ENCODE data around the gene AFF2.

AFF2 gene

DNA sequence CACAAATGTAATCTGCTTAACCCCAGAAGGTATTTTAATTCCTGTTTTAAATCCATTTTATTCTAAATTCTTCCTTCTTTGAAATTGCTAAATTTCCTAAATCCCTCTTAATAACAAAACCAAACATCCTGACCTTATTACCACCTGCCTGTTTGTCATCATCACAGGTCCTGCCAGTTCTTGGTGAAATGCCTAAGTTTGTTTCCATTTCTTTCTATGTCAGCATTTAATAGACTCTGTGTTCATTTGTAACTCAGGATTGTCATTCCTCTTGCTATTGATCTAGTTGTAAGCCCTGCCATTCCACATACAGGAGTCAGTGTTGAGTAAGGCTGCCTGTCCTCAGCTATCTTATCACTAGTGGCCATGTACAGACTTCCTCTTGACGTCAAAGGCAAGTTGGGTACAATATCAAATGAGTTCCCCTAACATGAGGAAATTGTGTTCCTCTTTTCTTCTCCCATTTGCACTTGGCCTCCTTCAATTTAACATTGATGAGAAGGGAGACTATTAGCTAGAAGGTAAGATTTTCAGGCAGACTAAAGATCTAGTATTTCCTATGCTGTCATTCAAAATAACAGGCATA is 440.1 kb downstream of the AFF2 start:
- no peak for DNase-seq

DNA sequence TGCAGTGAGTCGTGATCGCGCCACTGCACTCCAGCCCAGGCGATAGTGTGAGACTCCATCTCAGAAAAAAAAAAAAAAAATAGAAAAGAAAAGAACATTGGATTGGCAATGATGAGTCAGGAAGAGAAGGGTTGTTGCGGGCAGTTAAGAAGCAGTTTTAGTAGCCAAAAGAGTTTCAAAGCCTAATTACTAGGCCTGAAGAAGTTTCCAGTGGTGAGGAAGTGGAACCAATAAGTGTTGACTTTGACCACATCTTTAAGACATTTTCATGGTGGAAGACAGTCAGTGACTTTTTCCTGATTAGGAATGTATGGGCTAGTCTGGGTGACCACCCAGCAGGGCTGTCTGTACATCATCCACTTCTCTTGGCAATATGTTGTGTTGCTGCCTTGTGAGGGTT is 442.3 kb downstream of the AFF2 start:
- DNase-seq = no peak

DNA sequence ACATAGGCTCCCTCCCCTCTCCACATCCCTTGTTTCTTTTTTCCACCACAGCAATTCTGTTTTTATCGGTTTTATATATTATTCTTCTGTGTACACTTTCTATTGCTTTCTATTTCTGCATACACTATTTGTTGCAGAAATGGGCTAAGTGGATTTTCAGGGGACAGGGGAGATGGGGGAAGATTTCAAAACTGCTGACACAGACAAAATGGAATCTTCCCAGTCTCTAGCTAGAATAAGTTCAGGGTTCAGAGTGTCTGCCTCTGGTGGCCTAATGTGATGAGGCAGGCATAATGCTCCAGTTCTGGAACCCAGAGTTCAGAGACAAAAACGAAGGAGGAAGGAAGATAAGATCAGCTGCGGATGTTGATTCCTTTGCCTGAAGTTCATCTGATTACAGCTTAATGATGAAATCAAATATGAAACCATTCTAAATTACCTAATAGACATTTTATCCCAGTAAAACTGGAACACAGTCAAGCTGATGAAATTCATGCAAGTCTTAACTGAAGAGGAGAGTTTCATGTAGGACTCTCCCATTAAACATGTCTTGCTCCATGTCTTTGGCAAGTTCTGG is 447.1 kb downstream of the AFF2 start:
- no peak for DNase-seq

DNA sequence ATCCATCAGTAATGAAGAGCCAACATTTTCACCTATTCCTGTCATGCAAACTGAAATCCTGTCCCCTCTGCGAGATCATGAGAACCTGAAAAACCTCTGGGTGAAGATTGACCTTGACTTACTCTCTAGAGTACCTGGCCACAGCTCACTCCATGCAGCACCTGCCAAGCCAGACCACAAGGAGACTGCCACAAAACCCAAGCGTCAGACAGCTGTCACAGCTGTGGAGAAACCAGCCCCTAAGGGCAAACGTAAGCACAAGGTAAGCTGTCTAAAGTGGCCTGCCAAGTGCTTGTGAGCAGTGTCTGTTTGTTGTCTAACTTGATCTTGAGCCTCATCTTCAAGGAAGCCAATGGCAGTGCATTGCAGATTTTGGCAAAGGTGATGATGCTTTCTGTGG is 455.9 kb downstream of the AFF2 start:
- DNase-seq = no peak

DNA sequence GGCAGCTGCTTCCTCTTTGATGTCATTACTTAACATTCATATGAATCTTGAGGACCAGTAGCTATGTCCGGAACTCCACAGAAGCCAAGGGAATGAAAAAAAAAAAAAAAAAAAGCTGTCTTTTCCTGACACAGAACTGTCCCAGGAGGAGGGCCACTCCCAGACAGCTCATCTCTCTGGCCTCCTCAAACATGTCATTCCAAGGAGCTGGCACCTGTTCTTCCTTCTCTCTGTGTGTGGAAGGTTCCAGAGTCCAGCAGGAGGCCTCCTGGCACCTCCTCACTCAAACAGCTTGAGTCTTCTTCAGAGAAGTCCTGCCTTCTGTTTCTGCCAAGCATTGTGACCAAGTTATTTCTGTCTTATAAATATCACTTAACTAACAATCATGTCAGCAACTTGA is 458.5 kb downstream of the AFF2 start:
- no peak for DNase-seq

DNA sequence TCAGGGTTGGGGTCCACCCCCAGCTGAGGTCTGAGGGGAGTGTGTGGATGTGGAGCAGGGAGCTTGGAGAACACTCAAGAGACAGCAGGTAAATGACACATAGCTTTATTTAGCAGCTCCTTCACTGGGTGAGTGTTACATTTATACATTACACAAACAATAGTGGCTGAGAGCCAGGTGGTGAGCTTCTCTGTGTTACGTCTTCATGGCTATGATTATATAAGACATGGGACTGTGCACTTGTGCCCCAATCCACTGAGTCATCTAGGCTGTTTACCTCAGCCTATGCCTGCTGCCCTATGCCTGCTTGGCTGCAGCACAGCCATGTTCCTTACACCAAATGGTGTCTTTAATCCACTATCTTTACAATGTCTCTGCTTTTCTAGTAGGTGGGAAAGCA is 459.6 kb downstream of the AFF2 start:
- DNase-seq = no peak

DNA sequence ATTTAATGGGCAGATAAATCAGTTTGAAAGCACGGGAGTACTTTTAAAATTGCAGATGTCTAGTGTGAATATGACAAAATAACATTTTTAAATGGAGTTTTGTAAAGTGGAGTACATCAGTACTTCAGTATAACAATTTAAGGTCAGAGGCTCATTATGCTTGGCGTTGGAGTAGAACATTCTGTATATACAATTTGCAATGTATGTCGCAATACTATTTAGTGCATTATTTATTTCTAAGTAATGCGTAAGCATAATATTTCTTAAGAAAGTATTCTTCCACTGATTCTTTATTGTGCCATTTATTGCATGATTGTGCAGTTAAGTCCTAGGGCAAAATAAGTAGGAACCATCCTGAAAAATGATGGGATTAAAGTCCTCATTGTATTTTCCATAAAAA is 461.6 kb downstream of the AFF2 start:
- DNase-seq = no peak

DNA sequence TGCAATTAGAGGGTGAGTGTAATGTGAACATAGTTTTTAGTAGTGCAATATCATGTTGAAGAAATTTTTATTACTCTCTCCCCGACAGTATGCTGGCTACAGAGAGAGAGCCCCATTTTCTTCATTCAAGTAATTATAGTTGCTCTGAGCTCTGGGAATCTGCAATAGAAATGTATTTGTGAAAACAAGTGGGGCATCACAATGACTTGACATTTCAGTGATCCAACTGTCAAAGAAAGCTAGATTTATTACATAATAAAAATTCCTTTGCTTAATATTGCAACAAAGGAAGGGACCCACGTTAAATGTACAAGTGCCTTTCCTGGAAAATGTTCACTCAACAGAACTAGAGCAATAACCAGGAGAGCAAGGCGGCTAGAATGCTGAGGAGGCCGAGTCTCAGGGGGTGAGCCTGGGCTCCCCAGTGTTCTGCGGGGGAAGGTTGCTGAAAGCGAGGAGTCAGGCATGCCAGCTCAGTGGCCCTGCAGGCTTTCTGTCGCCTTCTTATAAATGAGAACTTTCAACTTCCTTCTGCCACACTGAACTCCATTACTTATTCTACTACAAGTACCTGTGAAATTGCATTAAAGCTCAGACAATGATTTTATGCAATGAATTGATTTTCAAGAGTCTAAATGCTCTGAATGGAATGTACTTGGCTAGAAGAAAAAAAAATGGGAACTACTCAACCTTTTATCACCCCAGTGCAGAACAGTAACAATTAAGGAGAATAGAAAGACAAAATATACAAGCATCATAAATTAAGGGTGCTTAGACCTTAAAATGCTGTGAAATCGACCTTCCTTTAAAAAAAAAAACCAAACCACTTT is 476.4 kb downstream of the AFF2 start:
- DNase-seq = no peak

DNA sequence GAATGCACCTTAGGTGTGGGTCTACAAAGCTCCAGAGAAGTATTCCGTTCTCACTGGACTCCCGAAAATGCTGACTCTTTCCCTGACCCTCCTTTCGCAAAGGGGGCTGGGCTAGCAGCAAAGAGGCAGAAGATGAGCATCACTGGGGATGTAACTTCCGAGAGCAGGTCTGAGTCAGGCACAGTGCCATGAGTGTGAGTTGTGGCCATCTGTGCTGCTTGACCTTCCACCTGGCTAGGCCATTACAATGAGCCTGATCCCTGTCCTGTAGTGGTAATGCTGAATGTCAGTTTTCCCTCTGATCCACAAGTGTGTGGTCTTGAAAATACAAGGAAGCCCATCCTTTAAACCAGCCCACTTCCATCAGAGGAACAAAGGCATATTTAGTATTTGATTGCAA is 479.4 kb downstream of the AFF2 start:
- no peak for DNase-seq

DNA sequence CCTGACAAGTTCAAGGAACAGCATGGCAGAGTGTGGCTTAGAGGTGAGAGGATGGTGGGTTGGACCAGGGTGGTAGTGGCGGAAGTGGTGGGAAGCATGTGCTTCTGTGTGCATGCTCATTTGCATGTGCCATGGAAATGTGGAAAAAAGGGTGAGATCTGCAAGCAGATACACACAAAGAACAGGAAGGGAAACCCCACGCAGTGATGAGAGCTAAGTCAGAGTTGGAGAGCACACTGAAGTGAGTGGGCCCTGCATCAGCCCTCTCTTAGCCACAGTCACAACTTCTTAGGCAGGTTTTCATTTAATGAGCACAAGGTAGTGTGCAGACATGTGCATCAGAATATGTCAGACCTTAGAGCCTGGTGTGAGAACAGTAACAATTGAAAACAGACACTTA is 483.8 kb downstream of the AFF2 start:
- DNase-seq = no peak

DNA sequence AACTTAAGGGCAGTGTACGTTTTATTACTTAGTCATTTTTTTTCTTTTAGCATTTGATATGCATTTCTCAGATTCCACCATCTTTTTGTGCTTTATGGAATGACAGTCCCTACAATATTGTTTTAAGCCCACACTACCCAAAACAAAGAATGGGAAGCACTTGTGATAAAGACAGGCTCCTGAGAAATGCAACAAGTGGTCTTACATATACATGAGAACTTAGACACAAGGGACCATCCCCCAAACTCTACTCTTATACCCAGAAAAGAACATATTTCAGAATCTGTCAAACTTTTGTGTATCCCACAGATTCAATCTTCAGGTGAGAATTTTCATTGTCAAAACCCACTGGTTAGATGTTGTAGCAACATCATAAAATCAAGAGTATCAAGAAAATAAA is 491.1 kb downstream of the AFF2 start:
- no peak for DNase-seq

DNA sequence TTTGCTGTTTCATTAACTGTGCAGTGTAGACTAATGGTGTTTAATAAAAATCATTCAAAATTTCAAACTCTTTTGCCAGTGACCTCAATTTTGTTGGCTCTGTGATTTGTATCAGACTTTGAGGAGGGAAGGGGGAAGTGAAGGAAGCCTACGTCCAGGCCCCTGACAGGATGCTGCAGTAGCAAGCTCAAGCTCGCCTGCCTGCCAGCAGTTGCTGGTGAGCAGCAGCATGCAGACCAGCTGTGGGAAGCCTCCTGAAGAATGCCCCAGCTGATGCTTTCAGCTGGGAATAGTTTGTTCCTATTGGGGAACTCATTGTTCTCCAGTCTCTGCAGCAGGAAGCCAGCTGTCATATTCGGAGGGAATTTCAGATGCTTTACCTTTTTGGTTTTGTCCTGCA is 495.2 kb downstream of the AFF2 start:
- no peak for DNase-seq

DNA sequence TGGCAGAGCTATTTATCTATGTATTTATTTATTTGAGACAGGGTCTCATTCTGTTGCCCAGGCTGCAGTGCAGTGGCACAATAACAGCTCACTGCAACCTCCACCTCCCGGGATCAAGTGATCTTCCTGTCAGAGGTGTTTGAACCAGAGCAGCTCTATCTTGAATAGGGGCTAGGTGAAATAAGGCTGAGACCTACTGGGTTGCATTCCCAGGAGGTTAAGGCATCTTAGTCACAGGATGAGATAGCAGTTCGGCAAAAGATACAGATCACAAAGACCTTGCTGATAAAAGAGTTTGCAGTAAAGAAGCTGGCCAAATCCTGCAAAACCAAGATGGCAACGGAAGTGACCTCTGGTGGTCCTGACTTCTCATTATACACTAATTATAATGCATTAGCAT is 501.9 kb downstream of the AFF2 start:
- DNase-seq = no peak

DNA sequence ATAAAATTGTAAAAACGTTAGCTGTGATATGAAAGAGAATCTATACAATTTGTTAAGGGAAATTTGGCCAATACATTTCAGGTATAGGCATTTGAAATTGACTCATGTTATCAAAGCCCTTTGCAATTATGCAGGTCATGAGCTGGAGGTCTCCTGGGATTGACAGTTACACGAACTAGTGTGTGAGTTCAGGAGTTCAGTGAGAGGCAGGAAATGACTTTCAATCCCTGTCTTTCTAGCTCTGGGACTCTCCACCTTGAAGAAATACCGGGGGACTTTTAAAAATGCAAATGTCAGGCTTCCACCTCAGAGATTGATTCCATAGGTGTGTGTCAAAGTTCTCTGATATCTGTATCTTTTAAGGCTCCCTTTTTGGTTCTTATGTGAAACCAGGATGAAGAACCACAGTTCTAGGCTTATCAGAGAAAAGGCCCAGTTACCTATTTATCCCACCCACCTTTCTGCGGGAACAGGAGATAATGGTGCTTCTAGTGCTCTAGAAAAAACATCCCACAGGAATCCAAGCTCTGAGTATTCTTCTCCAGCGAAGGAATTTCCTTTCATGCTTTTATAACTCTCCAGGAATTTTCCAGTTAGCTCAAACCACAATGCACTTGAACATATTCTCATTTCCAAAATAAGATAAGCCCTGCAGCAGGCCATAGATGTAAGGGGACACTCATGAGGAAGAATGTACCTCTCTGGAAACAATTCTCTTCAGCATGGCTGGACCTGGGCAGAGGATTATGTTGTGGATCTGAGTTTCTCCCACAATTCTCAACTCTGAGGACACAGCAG is 503.6 kb downstream of the AFF2 start:
- DNase-seq = no peak

DNA sequence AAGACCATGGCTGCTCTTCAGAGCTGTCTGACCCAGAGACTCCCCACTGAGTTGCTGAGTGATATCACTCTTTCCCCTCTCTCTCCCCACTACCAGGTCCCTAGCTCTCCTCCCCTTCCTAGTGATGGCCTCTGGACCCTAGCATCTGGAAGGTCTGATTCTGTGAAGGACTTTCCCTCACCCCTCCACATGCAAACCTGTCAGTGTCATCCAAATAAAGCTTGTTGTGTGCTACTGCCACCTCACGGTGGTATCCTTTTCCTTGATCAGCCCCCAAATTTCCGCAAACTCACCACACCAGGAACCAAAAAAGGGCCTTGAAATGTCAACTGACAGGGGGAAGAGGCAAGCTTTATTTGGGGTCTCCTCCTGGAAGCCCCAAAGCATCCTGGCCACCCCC is 504.5 kb downstream of the AFF2 start:
- DNase-seq = no peak

DNA sequence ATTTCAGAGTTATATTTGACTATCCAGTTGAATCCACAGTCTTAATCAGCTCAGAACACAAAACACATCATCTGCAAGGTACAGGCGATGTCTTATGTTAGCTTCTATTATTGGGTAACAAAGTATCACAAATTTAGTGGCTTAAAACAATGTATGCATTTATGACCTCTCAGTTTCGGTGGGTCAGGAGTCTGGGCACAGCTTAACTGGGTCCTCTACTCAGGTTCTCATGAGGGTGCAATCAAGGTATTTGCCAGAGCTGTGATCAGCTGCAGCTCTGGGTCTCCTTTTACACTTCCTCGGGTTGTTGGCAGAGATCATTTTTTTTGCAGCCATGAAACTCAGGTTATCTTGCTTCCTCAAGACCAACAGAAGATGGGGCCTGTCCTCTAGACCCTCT is 505.8 kb downstream of the AFF2 start:
- DNase-seq = no peak

DNA sequence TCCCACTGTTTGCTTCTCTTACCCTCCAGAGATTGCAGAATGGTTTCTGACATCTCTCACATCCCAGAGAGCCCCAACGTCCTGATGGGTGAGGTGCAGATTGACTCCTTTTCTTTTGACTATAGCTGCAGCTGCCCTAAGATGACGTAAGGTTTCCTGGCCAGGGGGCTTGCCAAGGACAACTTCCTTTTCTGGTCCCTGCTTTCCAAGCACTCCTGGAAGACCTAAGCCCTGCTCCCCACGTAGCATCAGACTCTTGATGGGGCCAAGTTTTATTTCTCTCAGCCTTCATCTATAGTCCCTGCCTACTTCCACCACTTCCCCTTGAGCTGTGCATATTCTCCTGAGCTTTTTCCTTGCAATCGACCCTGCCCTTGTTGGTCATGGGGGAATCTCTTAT is 507.0 kb downstream of the AFF2 start:
- DNase-seq = no peak

DNA sequence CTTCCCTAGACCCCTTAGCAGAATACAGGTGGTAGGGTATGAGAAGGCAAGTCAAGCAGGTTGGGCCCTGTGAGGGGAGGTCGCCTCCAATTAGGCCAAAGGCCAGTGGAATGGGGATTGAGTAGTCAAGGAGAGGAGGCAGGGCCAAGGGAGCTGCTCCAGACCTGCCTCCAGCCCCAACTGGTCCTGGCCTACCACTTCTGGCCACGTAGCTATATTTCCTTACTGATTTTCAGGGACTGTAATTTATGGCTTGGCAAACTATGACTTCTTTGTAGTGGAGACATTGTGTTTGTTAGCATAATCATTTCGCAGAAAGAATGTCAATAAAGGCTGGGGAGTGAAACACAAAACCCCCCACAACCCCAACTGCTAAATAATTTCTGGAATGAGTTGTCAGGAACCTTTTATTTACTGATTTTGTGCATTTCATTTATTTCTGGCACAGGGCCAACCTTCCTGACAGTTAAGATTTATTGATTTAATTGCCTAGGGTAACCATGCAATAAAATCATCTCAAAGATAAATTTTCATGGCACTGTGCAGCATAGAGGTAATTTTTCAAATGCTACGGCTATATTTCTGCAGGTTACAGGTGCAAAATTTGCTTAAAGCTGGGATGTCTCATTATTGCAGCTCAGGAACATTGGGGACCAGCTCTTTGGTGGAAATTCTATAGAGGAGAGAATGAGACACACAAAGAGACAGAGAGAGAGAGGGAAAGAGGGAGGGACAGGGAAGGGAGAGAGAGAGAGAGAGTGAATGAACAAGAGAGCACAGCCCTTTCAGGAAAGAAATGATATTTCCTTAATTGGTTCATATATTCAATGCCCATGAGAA is 509.8 kb downstream of the AFF2 start:
- no peak for DNase-seq

DNA sequence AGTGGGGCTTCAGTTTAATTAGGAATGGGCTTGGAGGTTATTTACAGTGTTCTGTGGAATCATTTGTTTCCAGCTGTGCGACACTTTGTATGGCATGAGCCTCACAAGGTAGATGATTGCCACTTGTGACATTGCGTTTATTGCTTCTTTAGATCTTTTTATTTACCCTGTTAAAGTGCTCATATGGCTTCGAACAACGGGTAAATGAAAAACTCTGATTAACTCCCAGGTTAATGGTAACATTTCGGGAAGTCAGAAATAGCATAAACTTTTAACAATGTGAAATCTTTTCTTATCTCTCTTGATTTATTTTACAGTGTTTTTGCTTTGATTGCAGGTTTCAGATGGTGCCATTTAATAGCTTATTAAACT is 510.4 kb downstream of the AFF2 start:
- DNase-seq = no peak

DNA sequence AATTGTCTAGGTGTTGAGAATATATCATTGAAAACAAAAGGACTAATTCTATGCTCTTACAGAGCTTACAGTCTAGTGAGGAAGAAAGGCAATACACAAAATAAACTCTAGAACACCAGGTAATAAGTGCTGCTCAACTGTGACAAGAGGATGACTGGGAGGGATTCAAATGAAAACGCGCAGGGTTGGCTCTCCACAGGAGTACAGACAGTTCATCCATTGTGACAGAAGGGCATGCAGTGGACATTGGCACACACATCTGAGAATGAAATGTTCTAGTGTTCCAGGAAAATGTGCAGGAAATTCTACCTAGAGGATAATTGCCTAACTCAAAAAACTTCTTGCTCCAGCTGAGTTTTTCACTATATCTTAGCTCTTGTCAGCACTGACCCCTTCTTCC is 512.7 kb downstream of the AFF2 start:
- DNase-seq = no peak

DNA sequence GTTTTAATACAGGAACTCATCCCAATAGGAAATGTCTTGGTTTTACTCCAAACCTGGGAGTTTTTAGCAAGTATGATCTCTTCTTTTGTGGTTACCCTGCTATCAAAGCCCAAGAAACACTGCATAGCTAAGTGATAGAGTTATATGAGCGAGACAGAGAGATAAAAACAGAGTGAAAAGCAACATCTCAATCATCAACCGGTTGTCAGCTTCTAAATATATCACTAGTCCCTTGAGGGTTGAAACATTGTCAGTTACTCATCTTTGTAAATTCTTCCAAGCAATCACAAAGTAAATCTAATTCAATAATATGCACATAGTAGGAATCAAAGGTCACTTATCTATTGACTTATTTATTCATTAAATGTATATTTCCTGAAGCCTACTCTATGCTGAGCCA is 520.7 kb downstream of the AFF2 start:
- no peak for DNase-seq

DNA sequence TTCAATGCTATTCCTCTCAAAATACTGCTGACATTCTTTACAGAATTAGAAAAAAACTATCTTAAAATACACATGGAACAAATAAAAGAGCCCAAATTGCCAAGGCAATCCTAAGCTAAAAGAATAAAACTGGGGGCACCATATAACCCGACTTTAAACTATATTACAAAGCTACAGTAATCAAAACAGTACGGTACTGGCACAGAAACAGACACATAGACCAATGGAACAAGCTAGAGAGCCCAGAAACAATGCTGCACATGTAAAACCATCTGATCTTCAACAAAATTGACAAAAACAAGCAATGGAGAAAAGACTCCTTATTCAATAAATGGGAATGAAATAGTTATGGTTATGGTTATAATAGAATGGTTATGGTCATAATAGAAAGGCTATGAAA is 522.1 kb downstream of the AFF2 start:
- DNase-seq = no peak

DNA sequence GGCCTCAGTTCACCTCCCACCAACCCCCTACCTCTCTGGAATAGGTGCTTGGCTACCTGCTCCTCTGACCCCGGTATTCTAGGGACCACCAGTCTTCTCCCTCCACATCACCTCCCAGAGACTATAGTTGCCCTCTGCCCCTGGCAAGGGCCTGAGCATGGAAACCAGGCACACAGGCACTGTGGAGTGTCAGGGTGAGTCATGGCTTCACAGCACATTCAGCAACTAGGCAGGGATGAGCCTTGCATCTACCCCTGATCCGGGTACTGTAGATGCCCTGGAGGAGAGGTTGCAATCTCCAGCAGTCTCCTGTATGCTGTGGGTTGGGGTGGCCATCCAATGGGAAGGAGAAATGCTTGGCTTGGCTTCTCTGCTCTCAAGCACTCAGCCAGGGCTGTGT is 532.0 kb downstream of the AFF2 start:
- DNase-seq = no peak
